PC-3 (cell line): ENCODE data around the gene PDP2. TPM values are rescaled to one million over a fixed set of nuclear protein-coding genes. Genes with fewer than 3 reads are reported as not detected.
A peak's percentile ranks its signal among the peaks of the same experiment; 100 is the strongest.

Source experiments
- ATAC-seq: fragments of 200-7000 bp; cut with Tn5 transposase; 2 replicates; pipeline ENCODE4 v1.9.1; 2020; ENCODE audit warnings: mild to moderate bottlenecking, moderate library complexity
- Bru-seq: library from RNA; stranded (reverse); fragments of 400-500 nt; gene quantifications from one replicate; lab custom pipeline; 2021; lab: Mats Ljungman, UMichigan
- BruChase-seq, 2 experiments: library from RNA; stranded (reverse); fragments of 400-500 nt; gene quantifications; one replicate each; lab custom pipeline; 2021; lab: Mats Ljungman, UMichigan
- BruUV-seq: library from RNA; stranded (reverse); fragments of 400-500 nt; replicated peaks from 2 replicates; lab custom pipeline; 2021; lab: Mats Ljungman, UMichigan
- CTCF ChIA-PET: fragments of 300-600 bp; sonication (Branson Sonifier 250); formaldehyde crosslinking; loops from one replicate; lab custom pipeline; 2022; ENCODE audit warnings: antibody characterized with exemption; lab: Charles Lee
- POLR2A ChIA-PET: fragments of 300-600 bp; sonication (Branson Sonifier 250); formaldehyde crosslinking; loops from one replicate; lab custom pipeline; 2022; ENCODE audit warnings: antibody characterized with exemption; ENCODE audit not compliant: unreplicated experiment; lab: Charles Lee
- DNase-seq: peaks from one replicate; pipeline ENCODE4 v3.0.0-alpha.2; 2015
- H2AFZ ChIP-seq: fragments of 300-600 bp; sonication (generic); 2 replicates; pipeline ENCODE4 v1.6.0; 2016; ENCODE audit warnings: antibody characterized with exemption, low read length
- H3F3A ChIP-seq: fragments of 300-600 bp; sonication (generic); one replicate; pipeline ENCODE4 v1.6.0; 2017; ENCODE audit warnings: antibody characterized with exemption, low read length, control low read depth, mild to moderate bottlenecking; ENCODE audit not compliant: unreplicated experiment
- H3K27ac ChIP-seq: fragments of 300-600 bp; sonication (generic); 2 replicates; pipeline ENCODE4 v1.5.1; 2016; ENCODE audit warnings: mild to moderate bottlenecking, low read length
- H3K27me3 ChIP-seq: fragments of 300-600 bp; sonication (generic); 2 replicates; pipeline ENCODE4 v1.6.1; 2016; ENCODE audit warnings: low read length, mixed read lengths
- H3K36me3 ChIP-seq: fragments of 300-600 bp; sonication (generic); 2 replicates; pipeline ENCODE4 v1.6.1; 2016; ENCODE audit warnings: low read depth, mixed run types, low read length, mixed read lengths
- H3K4me1 ChIP-seq: fragments of 300-600 bp; sonication (generic); 2 replicates; pipeline ENCODE4 v1.5.1; 2016; ENCODE audit warnings: low read length; ENCODE audit not compliant: insufficient read depth
- H3K4me2 ChIP-seq: fragments of 300-600 bp; sonication (generic); 2 replicates; pipeline ENCODE4 v1.6.0; 2016; ENCODE audit warnings: low read length
- H3K4me3 ChIP-seq: fragments of 300-600 bp; sonication (generic); 2 replicates; pipeline ENCODE4 v1.5.1; 2016; ENCODE audit warnings: mild to moderate bottlenecking, low read length, mixed read lengths
- H3K79me2 ChIP-seq: fragments of 300-600 bp; sonication (generic); 2 replicates; pipeline ENCODE4 v1.6.1; 2017; ENCODE audit warnings: low read length, mixed read lengths
- H3K9ac ChIP-seq: fragments of 300-600 bp; sonication (generic); 2 replicates; pipeline ENCODE4 v1.6.0; 2016; ENCODE audit warnings: mild to moderate bottlenecking, low read length
- H3K9me2 ChIP-seq: fragments of 300-600 bp; sonication (generic); replicated peaks from 2 replicates; pipeline ENCODE4 v1.6.1; 2016; ENCODE audit warnings: mixed run types, low read length, mixed read lengths
- H3K9me3 ChIP-seq: fragments of 300-600 bp; sonication (generic); 2 replicates; pipeline ENCODE4 v1.6.1; 2016; ENCODE audit warnings: low read length, mixed read lengths
- H4K20me1 ChIP-seq: fragments of 300-600 bp; sonication (generic); 2 replicates; pipeline ENCODE4 v1.6.1; 2016; ENCODE audit warnings: low read length, mixed read lengths
- CTCF ChIP-seq: fragments of 300-600 bp; sonication (generic); conservative IDR thresholded peaks from 2 replicates; pipeline ENCODE4 v1.5.1; 2017; ENCODE audit warnings: antibody characterized with exemption, low read depth, mild to moderate bottlenecking, low read length
- EZH2 ChIP-seq: fragments of 300-600 bp; sonication (generic); IDR thresholded peaks from one replicate; pipeline ENCODE4 v1.6.1; 2017; ENCODE audit warnings: antibody characterized with exemption, mild to moderate bottlenecking, low read length; ENCODE audit not compliant: unreplicated experiment
- EZH2phosphoT487 ChIP-seq: fragments of 300-600 bp; sonication (generic); IDR thresholded peaks from 2 replicates; pipeline ENCODE4 v1.6.1; 2018; ENCODE audit warnings: mild to moderate bottlenecking, antibody characterized with exemption, low read length, borderline replicate concordance
- intact Hi-C: fragments of 100-400 bp; cut with micrococcal nuclease; formaldehyde crosslinking; loops from 2 replicates; pipeline ENCODE4 v1.9.0; 2023
- long read RNA-seq: library from polyadenylated mRNA; unstranded; transcript quantifications from one replicate; pipeline ENCODE4 v2.0.0, GENCODE V29; 2021; ENCODE audit not compliant: unreplicated experiment
- total RNA-seq: library from RNA; depleted of rRNA; stranded (reverse); fragments of >200 nt; gene quantifications from 2 replicates; pipeline ENCODE4 v1.2.3, GENCODE V29; 2014; rRNA removed

Gene PDP2, protein sequence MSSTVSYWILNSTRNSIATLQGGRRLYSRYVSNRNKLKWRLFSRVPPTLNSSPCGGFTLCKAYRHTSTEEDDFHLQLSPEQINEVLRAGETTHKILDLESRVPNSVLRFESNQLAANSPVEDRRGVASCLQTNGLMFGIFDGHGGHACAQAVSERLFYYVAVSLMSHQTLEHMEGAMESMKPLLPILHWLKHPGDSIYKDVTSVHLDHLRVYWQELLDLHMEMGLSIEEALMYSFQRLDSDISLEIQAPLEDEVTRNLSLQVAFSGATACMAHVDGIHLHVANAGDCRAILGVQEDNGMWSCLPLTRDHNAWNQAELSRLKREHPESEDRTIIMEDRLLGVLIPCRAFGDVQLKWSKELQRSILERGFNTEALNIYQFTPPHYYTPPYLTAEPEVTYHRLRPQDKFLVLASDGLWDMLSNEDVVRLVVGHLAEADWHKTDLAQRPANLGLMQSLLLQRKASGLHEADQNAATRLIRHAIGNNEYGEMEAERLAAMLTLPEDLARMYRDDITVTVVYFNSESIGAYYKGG
- total RNA-seq (2.8 and 12.7 TPM in 2 replicates), Bru-seq, nascent RNA (percentile 60 among the genes with signal in this experiment), BruChase-seq, experiment 1, labeled RNA remaining after a 6-hour chase (percentile 82 among the genes with signal in this experiment), BruChase-seq, experiment 2, labeled RNA remaining after a 2-hour chase (percentile 86 among the genes with signal in this experiment)
- long read RNA-seq, full-length matches to known transcripts = 3 of 14 reads
- long read RNA-seq, partial matches to known transcripts = 0 of 14 reads
- long read RNA-seq, other reads (novel, unspliced or antisense) = 11 of 14 reads

DNA sequence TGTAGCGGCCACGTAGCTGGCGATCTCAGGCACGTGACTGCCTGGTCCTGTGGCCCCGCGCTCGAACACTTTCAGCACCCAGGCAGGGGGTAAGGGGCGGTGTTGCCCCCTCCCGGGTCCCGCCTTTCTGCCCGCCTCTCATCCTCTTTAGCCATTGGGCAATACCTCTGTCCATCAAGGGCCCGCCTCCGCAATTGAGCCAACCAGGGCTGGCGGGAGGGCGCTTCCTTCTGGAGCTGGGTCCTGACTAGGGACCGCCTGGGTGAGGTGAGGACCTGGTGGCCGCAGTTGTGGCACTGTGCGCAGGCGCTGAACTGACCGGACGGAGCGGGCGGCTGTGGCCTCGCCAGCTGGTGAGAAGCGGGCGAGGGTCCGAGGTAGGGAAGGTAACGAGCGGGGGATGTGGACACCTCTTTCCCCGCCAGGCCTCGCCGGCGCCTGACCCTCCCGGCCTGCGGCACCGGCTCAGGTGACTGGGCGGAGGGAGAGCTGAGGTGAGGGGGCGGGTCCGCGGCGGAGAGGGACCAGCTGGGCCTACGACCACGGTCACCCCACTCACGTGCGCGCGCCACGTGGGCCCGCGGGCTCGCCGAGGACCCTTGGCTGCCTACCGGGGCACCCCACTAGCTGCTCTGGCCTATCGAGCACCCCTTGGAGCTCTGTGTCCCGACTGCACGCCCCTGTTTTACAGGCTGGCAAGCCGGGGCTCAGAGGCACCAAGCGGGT is at the start of gene PDP2:
Gene PDP2 (plus strand): TSS at position 228 of the 726 bp plus-strand sequence. CDS start 3,770 bp downstream, outside the sequence.
- H3K4me2 ChIP-seq = peak within 1 kb of the TSS; percentile 96
- H2AFZ ChIP-seq = peak within 1 kb of the TSS; percentile 94
- TSS peak; percentile 42 for BruUV-seq
- intact Hi-C loops = no loop called here
- DNase-seq (peak; percentile 89), ATAC-seq (peak; percentile 100)
- H3K4me3 ChIP-seq = peak within 1 kb of the TSS; percentile 96
- TF ChIP-seq EZH2 (no peak), EZH2phosphoT487 (no peak), CTCF (no peak)
- no peaks in the 10 kb centered on the region for H3K27me3 ChIP-seq
- CTCF ChIA-PET = interaction anchor here (0.5 to 0.8 kb wide), 2 partner anchors 50 to 139 kb away, joined by 3 read pairs; partner anchors contain the start of gene NAE1
- peaks cover 14% of the 10 kb centered on the region for H3K79me2 ChIP-seq
- H3K27ac ChIP-seq = no peak within 1 kb of the TSS
- H3K4me1 ChIP-seq = peaks cover 9% of the 10 kb centered on the region; the same call in 1 of the 2 replicates
- H3F3A ChIP-seq = no peaks in the 10 kb centered on the region
- H3K9me2 ChIP-seq = no peaks in the 10 kb centered on the region
- no peaks in the 10 kb centered on the region for H4K20me1 ChIP-seq
- no peaks in the 10 kb centered on the region for H3K9me3 ChIP-seq
- H3K36me3 ChIP-seq = peaks cover 8% of the 10 kb centered on the region
- peak within 1 kb of the TSS; percentile 75 for H3K9ac ChIP-seq
- POLR2A ChIA-PET = no interaction called here

DNA sequence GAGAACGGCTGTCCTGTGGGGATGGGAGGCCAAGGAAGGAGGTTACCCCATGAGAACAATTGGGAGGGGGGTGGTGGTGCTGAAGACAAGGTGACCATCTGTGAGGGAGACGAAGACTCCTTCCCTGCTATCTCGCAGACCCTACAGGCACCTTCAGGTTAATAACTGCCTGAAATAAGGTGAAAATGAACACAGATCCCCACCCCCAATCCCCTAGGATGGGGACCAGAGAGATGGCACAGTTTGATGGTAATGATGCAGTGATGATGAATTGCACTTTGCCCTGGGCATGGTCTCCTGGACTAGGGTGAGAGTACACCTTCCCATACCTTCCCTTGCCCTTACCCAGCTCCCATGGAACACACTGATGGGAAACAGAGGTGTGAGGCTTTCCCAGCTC is 48.1 kb upstream of the PDP2 start:
- peaks cover 30% of the 10 kb centered on the region for H3K79me2 ChIP-seq
- H2AFZ ChIP-seq = no peak overlapping the region
- no peaks in the 10 kb centered on the region for H3K27me3 ChIP-seq
- no peaks in the 10 kb centered on the region for H3F3A ChIP-seq
- no peaks in the 10 kb centered on the region for H4K20me1 ChIP-seq
- H3K4me2 ChIP-seq = no peak overlapping the region
- H3K9me2 ChIP-seq = no peaks in the 10 kb centered on the region
- BruUV-seq = no TSS peak
- no peak overlapping the region for H3K9ac ChIP-seq
- intact Hi-C loops = no loop called here
- no peak for DNase-seq
- H3K36me3 ChIP-seq = no peaks in the 10 kb centered on the region; the same call in 1 of the 2 replicates
- H3K4me3 ChIP-seq = no peak overlapping the region
- H3K4me1 ChIP-seq = peaks cover 15% of the 10 kb centered on the region
- no peaks in the 10 kb centered on the region for H3K9me3 ChIP-seq
- no peak for ATAC-seq
- ChIA-PET CTCF (no interaction called here), POLR2A (no interaction called here)
- no peak overlapping the region for H3K27ac ChIP-seq
- TF ChIP-seq EZH2phosphoT487 (no peak), EZH2 (no peak), CTCF (no peak)
